Sigmoid colon (tissue), 4 donors: ENCODE data around the gene SP7.

ENCODE experiments used
- EP300 ChIP-seq, 4 donors: sonication (generic); formaldehyde crosslinking; IDR thresholded peaks; one replicate each; pipeline ENCODE4 v1.6.1; 2017; ENCODE audit warnings: antibody characterized with exemption in 4 of 4
- POLR2A ChIP-seq, 2 donors: fragments of 450-650 bp; IDR thresholded peaks; one replicate each; pipeline ENCODE4 v1.6.1; 2016; ENCODE audit warnings: antibody characterized with exemption in 2 of 2, mild to moderate bottlenecking in 2 of 2, moderate library complexity in 2 of 2
- TF ChIP-seq, protein P1 (sequence below), 4 experiments: fragments of 450-650 bp in 3 of 4; fragments of 200-600 bp in 1 of 4; IDR thresholded peaks; one replicate each; pipeline ENCODE4 v1.5.1; 2016 to 2019; ENCODE audit warnings: antibody characterized with exemption in 4 of 4, mild to moderate bottlenecking in 3 of 4, moderate library complexity in 2 of 4

DNA sequence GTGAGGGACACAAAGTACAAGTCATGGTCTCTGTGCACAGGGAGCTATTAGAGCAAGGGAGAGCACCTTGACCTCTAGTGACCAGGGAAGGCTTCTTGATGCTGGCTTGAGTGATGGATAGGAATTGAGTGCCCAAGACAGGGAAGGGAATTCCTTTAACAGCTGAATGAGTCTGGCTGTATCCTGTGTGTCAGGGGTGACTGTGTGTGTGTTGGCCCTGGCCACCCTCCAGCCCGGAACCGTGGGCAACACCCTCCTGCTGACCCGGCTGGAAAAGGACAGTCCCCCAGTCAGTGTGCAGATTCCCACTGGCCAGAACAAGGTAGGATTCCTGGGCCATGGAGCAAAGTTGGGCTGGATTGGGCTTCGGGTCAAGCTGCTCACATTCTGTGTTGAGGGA is 46.3 kb downstream of the SP7 start:
- TF ChIP-seq, protein P1, sequence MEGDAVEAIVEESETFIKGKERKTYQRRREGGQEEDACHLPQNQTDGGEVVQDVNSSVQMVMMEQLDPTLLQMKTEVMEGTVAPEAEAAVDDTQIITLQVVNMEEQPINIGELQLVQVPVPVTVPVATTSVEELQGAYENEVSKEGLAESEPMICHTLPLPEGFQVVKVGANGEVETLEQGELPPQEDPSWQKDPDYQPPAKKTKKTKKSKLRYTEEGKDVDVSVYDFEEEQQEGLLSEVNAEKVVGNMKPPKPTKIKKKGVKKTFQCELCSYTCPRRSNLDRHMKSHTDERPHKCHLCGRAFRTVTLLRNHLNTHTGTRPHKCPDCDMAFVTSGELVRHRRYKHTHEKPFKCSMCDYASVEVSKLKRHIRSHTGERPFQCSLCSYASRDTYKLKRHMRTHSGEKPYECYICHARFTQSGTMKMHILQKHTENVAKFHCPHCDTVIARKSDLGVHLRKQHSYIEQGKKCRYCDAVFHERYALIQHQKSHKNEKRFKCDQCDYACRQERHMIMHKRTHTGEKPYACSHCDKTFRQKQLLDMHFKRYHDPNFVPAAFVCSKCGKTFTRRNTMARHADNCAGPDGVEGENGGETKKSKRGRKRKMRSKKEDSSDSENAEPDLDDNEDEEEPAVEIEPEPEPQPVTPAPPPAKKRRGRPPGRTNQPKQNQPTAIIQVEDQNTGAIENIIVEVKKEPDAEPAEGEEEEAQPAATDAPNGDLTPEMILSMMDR (IDR thresholded peaks at IDR 0.05): no peak
- TF ChIP-seq POLR2A (IDR thresholded peaks at IDR 0.05) (no peak), EP300 (IDR thresholded peaks at IDR 0.05) (no peak)
